Measurements from ENCODE around the gene ARL2.

The ARL2 gene

GRCh38 chr11:65069217-65069616 lies 55.3 kb downstream of the ARL2 start (continued):
- TF ChIP-seq ZNF529 (tag by site-specific recombination; IDR thresholded peaks at IDR 0.05; ENCODE audit: insufficient replicate concordance) (no peak), ZNF302 (tag by site-specific recombination; IDR thresholded peaks at IDR 0.05; ENCODE audit: low read depth) (no peak)
